HEK293T (cell line): ENCODE data around the gene HSPA1A.
"Not testable (repeated sequence)": the region's sequence is repeated elsewhere in the genome, so short reads cannot be mapped to it uniquely, and the experiment has no call there.

ENCODE experiments used
- ARNT ChIP-seq: fragments of 450-650 bp; IDR thresholded peaks from 2 replicates; pipeline ENCODE4 v1.6.1; 2017; ENCODE audit warnings: mild to moderate bottlenecking
- BHLHE40 ChIP-seq: fragments of 450-650 bp; IDR thresholded peaks from 2 replicates; pipeline ENCODE4 v1.6.1; 2016; ENCODE audit warnings: mild to moderate bottlenecking, moderate library complexity, borderline replicate concordance
- CTBP1 ChIP-seq: fragments of 450-650 bp; IDR thresholded peaks from 2 replicates; pipeline ENCODE4 v1.6.1; 2016; ENCODE audit warnings: borderline replicate concordance
- ELF4 ChIP-seq: fragments of 450-650 bp; IDR thresholded peaks from 2 replicates; pipeline ENCODE4 v1.6.1; 2017; ENCODE audit warnings: antibody characterized with exemption
- FOXK2 ChIP-seq: fragments of 450-650 bp; IDR thresholded peaks from 2 replicates; pipeline ENCODE4 v1.6.1; 2016; ENCODE audit warnings: mild to moderate bottlenecking
- FOXM1 ChIP-seq: fragments of 450-650 bp; IDR thresholded peaks from 2 replicates; pipeline ENCODE4 v1.6.1; 2017; ENCODE audit warnings: mild to moderate bottlenecking, borderline replicate concordance
- HDGF ChIP-seq: fragments of 450-650 bp; IDR thresholded peaks from 2 replicates; pipeline ENCODE4 v1.6.1; 2017; ENCODE audit warnings: antibody characterized with exemption, borderline replicate concordance
- NFRKB ChIP-seq: fragments of 450-650 bp; IDR thresholded peaks from 2 replicates; pipeline ENCODE4 v1.6.1; 2016; ENCODE audit warnings: mild to moderate bottlenecking, moderate library complexity
- SP1 ChIP-seq: fragments of 450-650 bp; IDR thresholded peaks from 2 replicates; pipeline ENCODE4 v1.6.1; 2017
- SUZ12 ChIP-seq: fragments of 450-650 bp; IDR thresholded peaks from 2 replicates; pipeline ENCODE4 v1.6.1; 2016; ENCODE audit warnings: mild to moderate bottlenecking
- TARDBP ChIP-seq: fragments of 450-650 bp; IDR thresholded peaks from 2 replicates; pipeline ENCODE4 v1.6.1; 2016
- ZNF384 ChIP-seq: fragments of 450-650 bp; IDR thresholded peaks from 2 replicates; pipeline ENCODE4 v1.6.1; 2016
- TF ChIP-seq, protein P1 (sequence below): fragments of 450-650 bp; IDR thresholded peaks from 2 replicates; pipeline ENCODE4 v1.6.1; 2016

DNA sequence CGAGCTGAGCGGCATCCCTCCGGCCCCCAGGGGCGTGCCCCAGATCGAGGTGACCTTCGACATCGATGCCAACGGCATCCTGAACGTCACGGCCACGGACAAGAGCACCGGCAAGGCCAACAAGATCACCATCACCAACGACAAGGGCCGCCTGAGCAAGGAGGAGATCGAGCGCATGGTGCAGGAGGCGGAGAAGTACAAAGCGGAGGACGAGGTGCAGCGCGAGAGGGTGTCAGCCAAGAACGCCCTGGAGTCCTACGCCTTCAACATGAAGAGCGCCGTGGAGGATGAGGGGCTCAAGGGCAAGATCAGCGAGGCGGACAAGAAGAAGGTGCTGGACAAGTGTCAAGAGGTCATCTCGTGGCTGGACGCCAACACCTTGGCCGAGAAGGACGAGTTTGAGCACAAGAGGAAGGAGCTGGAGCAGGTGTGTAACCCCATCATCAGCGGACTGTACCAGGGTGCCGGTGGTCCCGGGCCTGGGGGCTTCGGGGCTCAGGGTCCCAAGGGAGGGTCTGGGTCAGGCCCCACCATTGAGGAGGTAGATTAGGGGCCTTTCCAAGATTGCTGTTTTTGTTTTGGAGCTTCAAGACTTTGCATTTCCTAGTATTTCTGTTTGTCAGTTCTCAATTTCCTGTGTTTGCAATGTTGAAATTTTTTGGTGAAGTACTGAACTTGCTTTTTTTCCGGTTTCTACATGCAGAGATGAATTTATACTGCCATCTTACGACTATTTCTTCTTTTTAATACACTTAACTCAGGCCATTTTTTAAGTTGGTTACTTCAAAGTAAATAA is 2.0 kb downstream of the HSPA1A start:
- TF ChIP-seq FOXK2, BHLHE40, ZNF384, SP1, FOXM1, ARNT, ELF4, TARDBP, CTBP1, HDGF, SUZ12, NFRKB: not testable (repeated sequence)
- TF ChIP-seq, protein P1, sequence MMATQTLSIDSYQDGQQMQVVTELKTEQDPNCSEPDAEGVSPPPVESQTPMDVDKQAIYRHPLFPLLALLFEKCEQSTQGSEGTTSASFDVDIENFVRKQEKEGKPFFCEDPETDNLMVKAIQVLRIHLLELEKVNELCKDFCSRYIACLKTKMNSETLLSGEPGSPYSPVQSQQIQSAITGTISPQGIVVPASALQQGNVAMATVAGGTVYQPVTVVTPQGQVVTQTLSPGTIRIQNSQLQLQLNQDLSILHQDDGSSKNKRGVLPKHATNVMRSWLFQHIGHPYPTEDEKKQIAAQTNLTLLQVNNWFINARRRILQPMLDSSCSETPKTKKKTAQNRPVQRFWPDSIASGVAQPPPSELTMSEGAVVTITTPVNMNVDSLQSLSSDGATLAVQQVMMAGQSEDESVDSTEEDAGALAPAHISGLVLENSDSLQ: not testable (repeated sequence)
